Upper lobe of left lung (tissue), 4 donors: ENCODE data around the gene KRTAP10-5.

Source experiments
- EP300 ChIP-seq, 4 donors: sonication (generic); formaldehyde crosslinking; IDR thresholded peaks; one replicate each; pipeline ENCODE4 v1.5.1; 2017; ENCODE audit warnings: antibody characterized with exemption in 4 of 4, control low read depth in 2 of 4
- POLR2A ChIP-seq, 4 donors: fragments of 450-650 bp; IDR thresholded peaks; one replicate each; pipeline ENCODE4 v1.5.1; 2016 to 2017; ENCODE audit warnings: antibody characterized with exemption in 4 of 4, mild to moderate bottlenecking in 2 of 4
- TF ChIP-seq, protein P1 (sequence below), 6 experiments: fragments of 450-650 bp in 4 of 6; fragments of 200-600 bp in 2 of 6; sonication (generic) in 2 of 6; IDR thresholded peaks; one replicate each; pipeline ENCODE4 v1.5.1; 2016 to 2019; ENCODE audit warnings: antibody characterized with exemption in 6 of 6

DNA sequence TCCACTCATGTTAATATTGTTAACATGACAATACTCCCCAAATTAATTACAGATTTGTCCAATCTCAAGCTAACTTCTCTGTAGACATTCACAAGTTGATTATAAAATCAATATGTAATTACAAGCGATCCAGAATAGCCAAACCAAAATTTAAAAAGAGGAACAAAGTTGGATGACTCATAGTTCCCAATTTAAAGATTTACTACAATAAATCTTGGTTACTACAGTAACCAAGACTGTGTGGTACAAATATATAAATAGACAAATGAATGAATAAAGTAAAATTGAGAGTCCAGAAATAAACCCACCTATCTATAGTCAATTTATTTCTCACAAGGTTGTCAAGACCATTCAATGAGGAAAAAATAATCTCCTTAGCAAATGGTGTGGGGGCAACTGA lies 14.0 kb downstream of the KRTAP10-5 start:
- TF ChIP-seq, protein P1, sequence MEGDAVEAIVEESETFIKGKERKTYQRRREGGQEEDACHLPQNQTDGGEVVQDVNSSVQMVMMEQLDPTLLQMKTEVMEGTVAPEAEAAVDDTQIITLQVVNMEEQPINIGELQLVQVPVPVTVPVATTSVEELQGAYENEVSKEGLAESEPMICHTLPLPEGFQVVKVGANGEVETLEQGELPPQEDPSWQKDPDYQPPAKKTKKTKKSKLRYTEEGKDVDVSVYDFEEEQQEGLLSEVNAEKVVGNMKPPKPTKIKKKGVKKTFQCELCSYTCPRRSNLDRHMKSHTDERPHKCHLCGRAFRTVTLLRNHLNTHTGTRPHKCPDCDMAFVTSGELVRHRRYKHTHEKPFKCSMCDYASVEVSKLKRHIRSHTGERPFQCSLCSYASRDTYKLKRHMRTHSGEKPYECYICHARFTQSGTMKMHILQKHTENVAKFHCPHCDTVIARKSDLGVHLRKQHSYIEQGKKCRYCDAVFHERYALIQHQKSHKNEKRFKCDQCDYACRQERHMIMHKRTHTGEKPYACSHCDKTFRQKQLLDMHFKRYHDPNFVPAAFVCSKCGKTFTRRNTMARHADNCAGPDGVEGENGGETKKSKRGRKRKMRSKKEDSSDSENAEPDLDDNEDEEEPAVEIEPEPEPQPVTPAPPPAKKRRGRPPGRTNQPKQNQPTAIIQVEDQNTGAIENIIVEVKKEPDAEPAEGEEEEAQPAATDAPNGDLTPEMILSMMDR (IDR thresholded peaks at IDR 0.05): no peak
- TF ChIP-seq POLR2A (IDR thresholded peaks at IDR 0.05) (no peak), EP300 (IDR thresholded peaks at IDR 0.05) (no peak)
